Neural cell (in vitro differentiated cells): ENCODE results near the gene PDHX.

Source experiments
- CTCF ChIP-seq: fragments of 450-650 bp; IDR thresholded peaks from 2 replicates; pipeline ENCODE4 v1.5.1; 2014; ENCODE audit warnings: antibody characterized with exemption, mild to moderate bottlenecking, moderate library complexity; ENCODE audit not compliant: poor library complexity, severe bottlenecking
- EP300 ChIP-seq: fragments of 450-650 bp; conservative IDR thresholded peaks from 2 replicates; pipeline ENCODE4 v1.6.1; 2014; ENCODE audit warnings: antibody characterized with exemption, mild to moderate bottlenecking, moderate library complexity; ENCODE audit not compliant: poor library complexity, severe bottlenecking
- RAD21 ChIP-seq: fragments of 450-650 bp; conservative IDR thresholded peaks from 2 replicates; pipeline ENCODE4 v1.6.1; 2014; ENCODE audit warnings: antibody characterized with exemption, mild to moderate bottlenecking, moderate library complexity
- SMC3 ChIP-seq: fragments of 450-650 bp; conservative IDR thresholded peaks from 2 replicates; pipeline ENCODE4 v1.6.1; 2014; ENCODE audit warnings: antibody characterized with exemption, mild to moderate bottlenecking, moderate library complexity; ENCODE audit not compliant: poor library complexity
- TAF1 ChIP-seq: IDR thresholded peaks from 2 replicates; pipeline ENCODE4 v1.6.1; 2012; ENCODE audit warnings: low read depth

- TF ChIP-seq CTCF (no peak), EP300 (no peak), TAF1 (no peak), RAD21 (no peak), SMC3 (no peak)
Measured at GRCh38 chr11:34929794-34930763, 13.7 kb downstream of the PDHX start.
